Stomach (tissue), 9 donors: ENCODE measurements around the gene NEMP2. TPM values are rescaled to one million over a fixed set of nuclear protein-coding genes. Genes with fewer than 3 reads are reported as not detected.

Experiments
- DNase-seq, 2 donors: peaks; one replicate each; pipeline versions ENCODE4 v3.0.0 to v3.0.0-alpha.2; 2013 to 2019
- H3K27ac ChIP-seq, 5 donors: fragments of 200-600 bp in 4 of 5; sonication (generic) in 4 of 5; one replicate each; pipeline ENCODE4 v1.5.1; 2013 to 2019; ENCODE audit warnings: mild to moderate bottlenecking in 1 of 5, moderate library complexity in 1 of 5
- H3K27me3 ChIP-seq, 3 donors: fragments of 200-600 bp; sonication (generic); one replicate each; pipeline ENCODE4 v1.5.1; 2017 to 2019; ENCODE audit warnings: mixed run types in 1 of 3
- H3K36me3 ChIP-seq, 4 donors: fragments of 200-600 bp; sonication (generic); 1 replicate in 3 of 4; 2 replicates in 1 of 4; pipeline ENCODE4 v1.5.1; 2016 to 2019
- H3K4me1 ChIP-seq, 4 donors: fragments of 200-600 bp; sonication (generic); one replicate each; pipeline ENCODE4 v1.5.1; 2016 to 2019
- H3K4me3 ChIP-seq, 4 donors: fragments of 200-600 bp; sonication (generic) in 3 of 4; one replicate each; pipeline ENCODE4 v1.5.1; 2016 to 2019; ENCODE audit warnings: mild to moderate bottlenecking in 1 of 4
- H3K9me3 ChIP-seq, 4 donors: fragments of 200-600 bp; sonication (generic); one replicate each; pipeline ENCODE4 v1.5.1; 2016 to 2019
- EP300 ChIP-seq: sonication (generic); formaldehyde crosslinking; IDR thresholded peaks from one replicate; pipeline ENCODE4 v1.6.1; 2017; ENCODE audit warnings: antibody characterized with exemption
- POLR2A ChIP-seq, 4 donors: fragments of 450-650 bp; IDR thresholded peaks; one replicate each; pipeline ENCODE4 v1.6.1; 2016; ENCODE audit warnings: antibody characterized with exemption in 4 of 4, control low read depth in 2 of 4, mild to moderate bottlenecking in 1 of 4, moderate library complexity in 1 of 4
- POLR2AphosphoS5 ChIP-seq, 3 donors: sonication (generic); formaldehyde crosslinking; IDR thresholded peaks; one replicate each; pipeline ENCODE4 v1.6.1; 2016; ENCODE audit warnings: antibody characterized with exemption in 3 of 3
- WGBS, 5 donors: extraction: QIAGEN DNeasy Blood & Tissue Kit in 3 of 5; methylation state at CpG; one replicate each; pipeline versions ENCODE4 v1.1.5 to v1.1.7; 2013 to 2018; 5-methylcytosine and 5-hydroxymethylcytosine counted together
- intact Hi-C: fragments of 100-400 bp; cut with DNase I; formaldehyde crosslinking; loops from one replicate; pipeline ENCODE4 v1.15.1; 2023; ENCODE audit warnings: low total_unique reads
- polyA plus RNA-seq, 3 donors: library from polyadenylated mRNA; stranded (reverse); fragments of 200-250 nt; gene quantifications; one replicate each; pipeline ENCODE4 v1.2.3, GENCODE V29; 2013
- total RNA-seq, 5 donors: library from RNA; depleted of rRNA; stranded (reverse); fragments of >200 nt; gene quantifications; one replicate each; pipeline versions ENCODE4 v1.1.0 to v1.2.3, GENCODE V29; 2014 to 2016
- TF ChIP-seq, protein P1 (sequence below), 7 experiments: fragments of 450-650 bp in 4 of 7; fragments of 200-600 bp in 3 of 7; sonication (generic) in 3 of 7; IDR thresholded peaks; one replicate each; pipeline ENCODE4 v1.5.1; 2016 to 2019; ENCODE audit warnings: antibody characterized with exemption in 7 of 7, control low read depth in 2 of 7, mild to moderate bottlenecking in 1 of 7
- donor health status: healthy with polysubstance abuse.
- donor health status: Bipolar disorder and iron deficiency.
- donor health status: healthy.

The NEMP2 gene
- total and polyA plus RNA-seq, 8 donors = 0.60 to 18.7 (median 1.6) TPM; not detected in 2

DNA sequence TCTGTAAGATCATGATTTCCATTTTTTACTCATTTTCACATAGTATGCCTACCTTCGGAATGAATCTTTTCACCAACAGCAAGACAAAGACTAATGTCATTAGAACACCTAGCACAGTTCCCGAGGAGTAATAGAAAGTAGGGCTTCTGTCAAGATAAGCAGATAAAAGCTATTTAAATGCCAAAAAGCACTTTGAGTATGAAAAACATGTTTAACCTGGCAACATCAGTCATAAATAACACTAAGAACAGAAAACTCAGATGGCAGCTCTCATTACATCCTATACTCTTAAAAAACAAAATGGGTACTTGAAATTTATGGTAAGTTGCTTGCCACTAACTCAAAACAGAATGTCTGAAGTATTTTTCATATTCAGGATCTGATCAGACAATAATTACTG is 17.1 kb downstream of the NEMP2 start:
- 79 to 89% (median 81%) methylated on average over 2 of the region's 2 CpGs for WGBS, 5 donors
- no peaks in the 10 kb centered on the region for H3K9me3 ChIP-seq
- DNase-seq = no peak
- TF ChIP-seq EP300 (no peak), POLR2A (IDR thresholded peaks at IDR 0.05) (no peak), POLR2AphosphoS5 (IDR thresholded peaks at IDR 0.05) (no peak)
- TF ChIP-seq, protein P1, sequence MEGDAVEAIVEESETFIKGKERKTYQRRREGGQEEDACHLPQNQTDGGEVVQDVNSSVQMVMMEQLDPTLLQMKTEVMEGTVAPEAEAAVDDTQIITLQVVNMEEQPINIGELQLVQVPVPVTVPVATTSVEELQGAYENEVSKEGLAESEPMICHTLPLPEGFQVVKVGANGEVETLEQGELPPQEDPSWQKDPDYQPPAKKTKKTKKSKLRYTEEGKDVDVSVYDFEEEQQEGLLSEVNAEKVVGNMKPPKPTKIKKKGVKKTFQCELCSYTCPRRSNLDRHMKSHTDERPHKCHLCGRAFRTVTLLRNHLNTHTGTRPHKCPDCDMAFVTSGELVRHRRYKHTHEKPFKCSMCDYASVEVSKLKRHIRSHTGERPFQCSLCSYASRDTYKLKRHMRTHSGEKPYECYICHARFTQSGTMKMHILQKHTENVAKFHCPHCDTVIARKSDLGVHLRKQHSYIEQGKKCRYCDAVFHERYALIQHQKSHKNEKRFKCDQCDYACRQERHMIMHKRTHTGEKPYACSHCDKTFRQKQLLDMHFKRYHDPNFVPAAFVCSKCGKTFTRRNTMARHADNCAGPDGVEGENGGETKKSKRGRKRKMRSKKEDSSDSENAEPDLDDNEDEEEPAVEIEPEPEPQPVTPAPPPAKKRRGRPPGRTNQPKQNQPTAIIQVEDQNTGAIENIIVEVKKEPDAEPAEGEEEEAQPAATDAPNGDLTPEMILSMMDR (IDR thresholded peaks at IDR 0.05) = no peak
- no peaks in the 10 kb centered on the region for H3K4me1 ChIP-seq
- peaks cover 0 to 19% (median 4%) of the 10 kb centered on the region in 4 donors for H3K36me3 ChIP-seq
- intact Hi-C loops = loop anchor here (10.0 kb wide), 1 partner anchor 113 kb away; the partner anchor contains the start of gene MFSD6
- H3K27me3 ChIP-seq = no peaks in the 10 kb centered on the region
- no peak overlapping the region for H3K4me3 ChIP-seq
- no peak overlapping the region for H3K27ac ChIP-seq

DNA sequence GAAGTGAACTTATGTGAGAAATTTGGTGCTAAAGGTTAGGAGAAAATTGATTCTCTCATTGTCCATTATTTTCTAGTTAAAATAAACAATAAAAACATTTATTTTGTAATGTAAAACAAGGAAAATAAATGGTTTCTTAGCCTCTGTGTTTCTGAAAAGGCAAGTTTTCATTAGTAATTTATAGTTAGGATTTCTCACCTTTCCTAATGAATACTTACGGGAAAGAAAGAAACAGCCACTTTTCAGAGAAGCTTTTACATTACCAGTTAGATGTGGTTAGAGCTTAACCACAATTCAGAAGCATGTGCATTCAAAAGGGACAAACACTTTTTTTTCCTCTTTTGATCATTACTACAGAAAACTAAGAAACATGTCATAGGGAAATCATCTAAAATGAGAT is 18.8 kb downstream of the NEMP2 start:
- Histone ChIP-seq H3K36me3 (peaks cover 0 to 19% (median 5%) of the 10 kb centered on the region in 4 donors), H3K9me3 (no peaks in the 10 kb centered on the region), H3K27ac (no peak overlapping the region), H3K4me1 (no peaks in the 10 kb centered on the region), H3K27me3 (no peaks in the 10 kb centered on the region), H3K4me3 (no peak overlapping the region)
- TF ChIP-seq, protein P1 (IDR thresholded peaks at IDR 0.05) = no peak
- TF ChIP-seq POLR2AphosphoS5 (IDR thresholded peaks at IDR 0.05) = no peak
- TF ChIP-seq EP300 = no peak
- TF ChIP-seq POLR2A (IDR thresholded peaks at IDR 0.05) = no peak
- 80 to 90% (median 84%) methylated on average over 1 of the region's 1 CpG for WGBS, 5 donors
- intact Hi-C loops = loop anchor here (10.0 kb wide), 1 partner anchor 111 kb away; the partner anchor contains the start of gene MFSD6
- DNase-seq = no peak

DNA sequence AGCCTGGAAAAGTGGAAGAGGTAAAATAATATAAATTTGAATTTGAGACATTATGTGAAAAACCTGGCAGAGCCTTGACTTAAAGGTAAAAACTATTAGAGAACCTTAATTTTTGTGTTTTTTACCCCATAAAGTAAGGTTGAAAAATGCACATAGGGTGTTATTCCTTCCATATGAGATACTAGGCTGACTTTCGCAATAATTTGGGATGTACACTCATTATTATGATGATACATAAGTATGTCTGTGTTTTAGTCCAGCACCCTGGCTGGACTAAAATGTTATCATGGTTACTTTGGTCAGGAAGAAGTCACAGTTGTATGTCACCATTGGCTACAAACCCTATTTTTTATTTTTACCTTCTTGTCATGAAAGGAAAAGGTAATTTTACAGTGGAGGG is 19.8 kb downstream of the NEMP2 start:
- H3K36me3 ChIP-seq = peaks cover 0 to 18% (median 9%) of the 10 kb centered on the region in 4 donors
- no peak overlapping the region for H3K4me3 ChIP-seq
- no peak for DNase-seq
- peaks cover 0 to 7% (median under 1%) of the 10 kb centered on the region in 4 donors for H3K4me1 ChIP-seq
- no peak overlapping the region for H3K27ac ChIP-seq
- no peaks in the 10 kb centered on the region for H3K27me3 ChIP-seq
- TF ChIP-seq EP300 = no peak
- TF ChIP-seq POLR2A (IDR thresholded peaks at IDR 0.05) = no peak
- TF ChIP-seq, protein P1 (IDR thresholded peaks at IDR 0.05) = no peak
- no peak for TF ChIP-seq POLR2AphosphoS5 (IDR thresholded peaks at IDR 0.05)
- H3K9me3 ChIP-seq = no peaks in the 10 kb centered on the region
- intact Hi-C loops = loop anchor here (10.0 kb wide), 1 partner anchor 110 kb away; the partner anchor contains the start of gene MFSD6
- WGBS, 5 donors = 88 to 100% (median 96%) methylated on average over 1 of the region's 1 CpG

DNA sequence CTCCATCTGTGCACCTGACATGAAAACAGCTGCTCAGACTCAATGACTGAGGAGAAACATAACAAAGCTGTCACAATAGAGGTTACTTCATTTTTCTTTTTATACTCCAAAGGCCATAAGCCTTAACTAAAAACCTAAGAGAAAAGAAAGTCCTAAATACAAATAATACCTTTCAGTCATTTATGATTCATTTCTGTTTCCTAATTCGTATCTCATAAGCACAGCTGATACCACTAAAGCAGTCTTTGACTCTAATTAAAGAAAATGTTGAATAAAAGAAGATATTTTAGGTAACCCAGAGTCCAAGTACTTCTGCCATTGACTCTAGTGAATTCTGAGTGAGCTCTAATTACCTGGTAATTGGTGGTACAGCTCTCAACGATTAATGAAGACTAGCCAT is 20.6 kb downstream of the NEMP2 start:
- H3K27ac ChIP-seq = no peak overlapping the region
- H3K9me3 ChIP-seq = no peaks in the 10 kb centered on the region
- DNase-seq = no peak
- intact Hi-C loops = loop anchor here (10.0 kb wide), 1 partner anchor 109 kb away; the partner anchor contains the start of gene MFSD6
- peaks cover 0 to 14% (median 9%) of the 10 kb centered on the region in 4 donors for H3K36me3 ChIP-seq
- H3K4me1 ChIP-seq = peaks cover 0 to 10% (median 3%) of the 10 kb centered on the region in 4 donors
- H3K4me3 ChIP-seq = no peak overlapping the region
- WGBS, 5 donors = 84 to 89% (median 87%) methylated on average over 2 of the region's 2 CpGs
- no peaks in the 10 kb centered on the region for H3K27me3 ChIP-seq
- TF ChIP-seq, protein P1 (IDR thresholded peaks at IDR 0.05) = no peak
- TF ChIP-seq POLR2AphosphoS5 (IDR thresholded peaks at IDR 0.05) (no peak), EP300 (no peak)
